CD4-positive, alpha-beta T cell treated with Interleukin-17A for 4 hours (primary cell): ENCODE measurements around the gene TTBK2.
"Not testable (repeated sequence)": the region's sequence is repeated elsewhere in the genome, so short reads cannot be mapped to it uniquely, and the experiment has no call there.

Experiments
- DNase-seq: peaks from one replicate; pipeline ENCODE4 v3.0.0-alpha.2; 2020; ENCODE audit warnings: mixed read lengths

TTBK2 gene

DNA sequence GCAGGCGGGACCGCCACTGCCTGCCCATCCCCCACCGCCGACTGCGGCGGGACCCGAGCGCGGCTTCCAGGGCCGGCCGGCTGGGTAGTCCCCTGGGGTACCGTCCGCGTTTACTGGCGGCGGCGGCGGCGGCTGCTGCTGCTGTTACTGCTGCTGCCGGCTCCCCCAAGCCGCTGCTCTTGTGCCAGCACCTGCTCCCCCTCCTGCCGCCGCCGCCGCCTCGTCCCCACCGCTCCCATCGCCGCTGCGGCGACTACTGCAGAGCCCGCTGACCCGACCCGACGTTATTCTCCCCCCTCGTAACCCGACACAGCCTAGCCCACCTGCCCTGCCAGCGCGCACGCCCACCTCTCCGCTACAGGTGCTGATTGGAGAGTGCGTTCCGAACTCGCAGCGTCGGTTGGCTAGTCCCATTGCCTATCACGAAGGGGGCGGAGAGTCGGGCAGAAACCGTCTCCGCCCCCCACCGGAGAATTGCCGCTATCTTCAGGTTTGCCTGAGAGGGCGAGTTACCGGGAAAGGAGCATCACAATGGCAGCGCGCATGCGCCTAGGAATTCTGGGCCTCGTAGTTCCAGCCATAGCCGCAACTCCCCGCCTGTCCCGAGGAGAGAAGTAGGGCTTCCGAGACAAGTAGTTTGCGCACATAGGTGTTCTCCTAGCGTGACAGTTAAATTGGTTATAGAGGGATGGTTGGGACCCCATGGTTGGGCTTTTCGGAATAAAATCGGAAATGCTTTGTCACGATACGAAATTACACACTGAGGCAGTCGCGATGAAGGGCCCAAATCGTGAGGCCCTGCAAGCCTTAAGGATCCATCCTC, at the start of gene TTBK2:
Gene TTBK2 (minus strand): TSS at position 260 of the 823 bp plus-strand sequence. CDS start 42,161 bp downstream, outside the sequence.
- peak; percentile 99 for DNase-seq

DNA sequence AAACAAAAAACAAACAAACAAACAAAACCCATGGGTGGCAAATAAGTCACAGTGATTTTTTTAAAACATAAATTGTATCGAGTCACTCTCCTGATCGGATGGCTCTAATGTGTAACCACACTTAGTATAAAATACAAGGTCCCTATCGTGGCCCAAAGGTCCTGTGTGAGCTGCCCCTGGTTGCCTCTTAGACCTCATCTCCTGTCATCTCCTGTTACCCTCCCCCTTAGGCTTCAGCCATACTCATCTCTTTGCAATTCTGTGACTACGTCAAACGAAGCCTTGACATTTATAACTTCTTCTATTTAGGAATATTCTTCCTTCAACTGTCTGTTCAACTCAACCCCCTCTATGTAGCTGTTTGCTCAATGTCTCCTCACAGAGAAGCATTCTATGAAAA, 43.9 kb upstream of the TTBK2 start:
- no peak for DNase-seq

GRCh38 chr15:42955518-42955917, 34.9 kb upstream of the TTBK2 start:
- DNase-seq: no peak

DNA sequence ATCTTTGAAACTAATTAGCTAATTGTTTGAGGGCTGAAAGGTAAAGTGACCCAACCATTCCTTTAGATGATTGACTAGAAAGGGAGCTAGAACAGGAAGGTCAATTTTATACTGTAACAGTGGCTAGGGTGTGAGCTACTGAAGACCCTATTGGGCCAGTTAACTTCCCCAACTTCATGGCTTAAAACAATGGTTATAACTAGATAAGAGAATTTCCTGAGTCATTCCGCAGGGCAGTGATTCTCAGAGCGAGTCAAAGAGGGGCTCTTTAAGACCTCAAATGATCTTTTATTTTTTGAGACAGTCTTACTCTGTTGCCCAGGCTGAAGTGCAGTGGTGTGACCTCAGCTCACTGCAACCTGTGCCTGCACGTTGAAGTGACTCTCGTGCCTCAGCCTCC, 33.7 kb upstream of the TTBK2 start:
- DNase-seq: no peak

- not testable (repeated sequence) for DNase-seq
These were observed 28.3 kb upstream of the TTBK2 start for GRCh38 chr15:42948898-42949297.

DNA sequence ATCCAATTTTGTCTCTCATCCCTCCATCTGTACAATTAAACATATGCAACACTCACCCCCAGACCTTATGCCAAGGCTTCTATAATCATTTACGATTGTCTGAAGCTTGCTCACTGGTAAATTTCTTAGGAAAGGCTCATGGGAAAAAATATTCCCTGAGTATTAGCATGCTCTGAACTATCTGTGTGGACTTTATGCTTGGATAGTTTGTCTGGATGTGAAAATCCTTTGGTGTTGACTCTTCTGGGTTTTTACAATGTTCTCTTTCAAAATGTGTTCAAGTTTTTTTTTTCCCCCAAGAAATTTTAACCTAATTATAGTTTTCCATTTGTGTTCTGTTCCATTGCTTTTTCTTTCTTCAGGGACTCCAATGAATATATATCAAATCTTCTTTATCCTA, 19.9 kb upstream of the TTBK2 start:
- no peak for DNase-seq

GRCh38 chr15:42939841-42940240, 19.3 kb upstream of the TTBK2 start:
- DNase-seq: no peak

- no peak for DNase-seq
These were observed 16.6 kb upstream of the TTBK2 start for GRCh38 chr15:42937143-42937542.

- no peak for DNase-seq
These were observed 13.5 kb upstream of the TTBK2 start for GRCh38 chr15:42933886-42934667.

- no peak for DNase-seq
These were observed 12.4 kb upstream of the TTBK2 start for GRCh38 chr15:42932833-42933515.

DNA sequence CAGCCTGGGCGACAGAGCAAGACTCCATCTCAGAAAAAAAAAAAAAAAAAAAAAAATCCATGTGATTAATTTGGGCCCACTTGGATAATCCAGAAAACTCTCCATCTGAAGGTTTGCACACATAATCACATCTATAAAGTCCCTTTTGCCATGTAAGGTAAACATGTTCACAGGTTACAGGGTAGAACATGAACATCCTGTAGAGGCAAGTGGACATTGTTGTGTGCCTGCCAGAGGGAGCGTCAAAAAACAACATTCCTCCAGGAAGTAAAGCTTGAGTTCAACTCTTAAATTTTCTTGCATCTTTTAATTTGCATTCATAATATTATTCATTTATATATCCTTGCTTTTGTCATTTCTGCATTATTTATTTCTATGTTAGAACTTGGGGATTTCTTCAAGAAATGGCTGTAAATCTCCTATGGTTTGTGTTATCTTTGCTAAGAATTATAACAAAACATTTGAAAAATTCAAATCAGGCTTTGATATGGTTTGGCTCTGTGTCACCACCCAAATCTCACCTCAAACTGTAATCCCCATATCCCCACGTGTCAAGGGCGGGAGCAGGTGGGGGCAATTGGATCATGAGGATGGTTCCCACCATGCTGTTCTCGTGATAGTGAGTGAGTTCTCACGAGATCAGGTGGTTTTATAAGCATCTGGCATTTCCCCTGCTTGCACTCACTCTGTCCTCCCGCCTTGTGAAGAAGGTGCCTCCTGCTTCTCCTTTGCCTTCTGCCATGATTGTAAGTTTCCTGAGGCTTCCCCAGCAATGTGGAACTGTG, 11.3 kb upstream of the TTBK2 start:
- no peak for DNase-seq

DNA sequence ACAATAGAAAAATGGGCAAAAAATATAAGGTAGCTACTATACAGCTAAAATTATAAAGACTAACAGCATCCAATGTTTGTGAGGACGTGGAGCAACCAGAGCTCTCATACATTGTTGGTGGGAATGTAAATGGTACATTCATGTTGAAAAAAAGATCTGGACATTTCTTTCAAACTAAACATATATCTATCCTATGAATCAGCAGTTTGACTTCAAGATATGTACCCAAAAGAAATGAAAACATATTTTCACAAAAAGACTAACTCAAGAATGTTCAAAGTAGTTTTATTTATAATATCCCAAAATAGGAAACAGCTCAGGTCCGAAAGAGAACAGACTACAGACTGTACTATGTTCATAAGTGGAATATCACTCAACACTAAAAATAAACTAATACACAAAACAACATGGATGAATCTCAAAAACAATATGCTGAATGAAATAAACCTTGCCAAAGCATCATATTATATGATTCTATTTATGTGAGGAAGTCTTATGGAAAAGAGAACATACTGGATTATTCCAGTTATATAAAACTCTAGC, 8.8 kb upstream of the TTBK2 start:
- DNase-seq: no peak

DNA sequence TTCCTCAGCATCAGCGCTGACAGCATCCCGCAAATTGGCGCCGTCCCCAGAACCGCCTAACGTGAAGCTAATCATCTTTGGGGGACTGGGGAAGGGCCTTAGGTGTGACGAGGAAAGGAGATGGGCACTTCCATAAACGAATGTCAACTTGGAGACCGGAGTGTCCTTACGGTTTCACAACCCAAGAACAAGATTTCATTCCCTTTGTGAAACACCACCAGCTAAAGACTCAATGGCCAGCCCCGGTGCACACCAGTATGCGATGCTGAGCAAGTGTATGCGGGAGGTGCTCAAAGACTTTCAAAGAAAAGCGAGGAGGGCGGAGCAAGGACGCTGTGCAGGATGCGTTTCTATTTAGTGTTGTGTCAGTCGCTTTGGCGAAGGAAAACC, 759 bp upstream of the TTBK2 start:
- peak; percentile 65 for DNase-seq

DNA sequence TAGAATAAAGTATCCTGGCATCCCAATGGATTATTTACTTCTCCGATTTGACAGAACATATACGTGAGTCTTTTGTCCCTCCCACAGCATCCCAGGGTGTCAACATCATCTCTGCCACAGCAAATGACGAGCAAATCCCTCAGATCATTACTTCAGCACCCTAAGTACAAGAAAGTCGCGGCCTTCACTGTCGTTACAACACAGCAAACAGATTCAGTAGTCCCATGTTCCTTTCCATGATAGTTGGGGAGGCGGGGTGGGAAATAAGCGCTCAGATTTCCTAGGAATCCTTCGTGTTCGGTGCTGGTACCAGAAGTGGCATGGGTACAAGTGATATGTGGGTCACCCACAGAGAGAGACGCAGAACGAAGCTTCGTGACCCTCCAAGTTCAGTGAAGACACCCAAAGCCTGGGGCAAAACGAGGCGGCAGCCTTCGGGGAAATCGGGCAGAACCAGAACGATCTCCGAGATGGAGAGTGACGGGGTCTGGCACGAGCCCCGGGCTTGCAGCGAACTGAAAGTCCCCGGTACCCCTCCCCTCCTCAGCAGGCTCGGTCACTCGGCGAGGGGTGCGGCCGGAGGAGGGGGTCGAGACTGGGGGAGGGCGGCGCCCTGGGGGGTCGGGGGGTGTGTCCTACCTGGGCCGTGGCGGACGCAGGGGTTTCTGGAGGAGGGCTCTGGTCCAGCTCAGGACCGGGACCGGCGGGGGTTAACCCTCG, 619 bp downstream of the TTBK2 start:
- DNase-seq: peak; percentile 31

- DNase-seq: no peak
These were observed 1.3 kb downstream of the TTBK2 start for GRCh38 chr15:42919308-42919707.

GRCh38 chr15:42918047-42918446, 2.5 kb downstream of the TTBK2 start:
- DNase-seq: no peak

GRCh38 chr15:42915654-42916315, 4.8 kb downstream of the TTBK2 start:
- no peak for DNase-seq

DNA sequence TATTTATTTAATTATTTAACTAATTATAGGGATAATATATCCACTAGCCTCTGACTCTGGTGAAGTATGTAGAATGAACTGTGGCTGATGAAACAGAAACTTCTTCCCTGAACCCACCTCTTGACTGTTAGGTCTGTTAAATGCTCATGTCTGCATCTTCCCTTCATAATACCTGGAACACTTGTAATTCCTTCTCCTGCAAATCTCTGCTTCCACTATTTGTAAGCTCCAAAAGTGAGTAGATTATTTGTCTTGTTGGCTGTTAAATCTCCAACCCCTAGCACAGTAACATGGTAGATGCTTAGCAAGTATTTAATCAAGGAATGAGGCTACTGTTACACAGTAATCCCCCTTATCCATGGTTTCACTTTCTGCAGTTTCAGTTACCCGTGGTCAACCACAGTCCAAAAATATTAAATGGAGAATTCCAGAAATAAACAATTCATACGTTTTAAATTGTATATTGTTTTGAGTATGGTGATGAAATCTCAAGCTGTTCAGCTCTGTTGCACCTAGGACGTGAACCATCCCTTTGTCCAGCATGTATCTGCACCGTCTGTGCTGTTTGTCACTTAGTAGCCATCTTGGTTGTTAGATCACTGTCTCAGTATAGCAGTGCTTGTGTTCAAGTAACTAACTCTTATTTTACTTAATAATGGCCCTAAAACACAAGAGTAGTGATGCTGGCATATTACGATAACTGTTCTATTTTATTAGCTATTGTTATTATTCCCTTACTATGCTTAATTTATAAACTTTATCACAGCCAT, 5.7 kb downstream of the TTBK2 start:
- no peak for DNase-seq

- no peak for DNase-seq
These were observed 9.5 kb downstream of the TTBK2 start for GRCh38 chr15:42911058-42911592.

DNA sequence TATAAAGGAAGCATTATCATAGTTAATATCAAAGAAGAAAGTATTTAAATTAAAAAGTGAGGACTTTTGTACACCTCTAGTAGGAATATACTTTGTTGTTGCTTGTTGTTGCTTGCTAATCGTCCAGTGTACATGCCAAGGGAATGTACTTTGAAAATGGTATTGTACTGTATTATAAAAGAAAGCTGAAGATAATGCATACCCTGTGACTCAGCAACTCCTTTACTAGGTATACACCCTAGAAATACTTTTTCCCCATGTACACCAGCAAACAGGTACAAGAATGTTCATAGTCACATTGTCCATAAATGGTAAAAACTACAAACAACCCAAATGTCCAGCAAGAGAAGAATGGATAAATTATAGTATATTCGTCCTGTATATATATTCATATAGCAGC, 12.0 kb downstream of the TTBK2 start:
- no peak for DNase-seq
